Pancreas (tissue), 10 donors: ENCODE results near the gene PREPL. TPM values are rescaled to one million over a fixed set of nuclear protein-coding genes. Genes with fewer than 3 reads are reported as not detected.

Experiments
- ATAC-seq, 4 donors: fragments of 200-7000 bp; cut with Tn5 transposase; one replicate each; pipeline versions ENCODE4 v1.8.0 to v1.9.1; 2020; ENCODE audit warnings: mild to moderate bottlenecking in 4 of 4, moderate library complexity in 4 of 4
- DNase-seq, 6 donors: peaks; one replicate each; pipeline ENCODE4 v3.0.0-alpha.2; 2020
- FAIRE-seq: peaks from 2 replicates; lab custom pipeline; 2012; peaks lifted over from hg19 to GRCh38; lab: Jason Lieb, UNC
- H3K27ac ChIP-seq, 4 donors: fragments of 200-600 bp; sonication (generic); 1 replicate in 3 of 4; 2 replicates in 1 of 4; pipeline versions ENCODE4 v1.5.0 to v1.8.0; 2020
- H3K27me3 ChIP-seq, 4 donors: fragments of 200-600 bp; one replicate each; pipeline ENCODE4 v1.8.0; 2021
- H3K36me3 ChIP-seq, 3 donors: fragments of 200-600 bp; sonication (generic) in 1 of 3; one replicate each; pipeline versions ENCODE4 v1.5.0 to v1.8.0; 2020 to 2021
- H3K4me1 ChIP-seq, 3 donors: fragments of 200-600 bp; one replicate each; pipeline ENCODE4 v1.8.0; 2021
- H3K4me3 ChIP-seq, 4 donors: fragments of 200-600 bp; sonication (generic) in 2 of 4; one replicate each; pipeline versions ENCODE4 v1.5.0 to v1.8.0; 2020 to 2021
- H3K9me3 ChIP-seq, 4 donors: fragments of 200-600 bp; one replicate each; pipeline ENCODE4 v1.8.0; 2021
- WGBS, 2 donors: extraction: QIAGEN DNeasy Blood & Tissue Kit; methylation state at CpG; one replicate each; pipeline ENCODE4 v1.1.7; 2013; 5-methylcytosine and 5-hydroxymethylcytosine counted together
- intact Hi-C, 3 donors: fragments of 100-400 bp; cut with DNase I; formaldehyde crosslinking; loops; one replicate each; pipeline versions ENCODE4 v1.11.1 to v1.14.2; 2022
- polyA plus RNA-seq, 2 donors: library from polyadenylated mRNA; stranded (reverse); fragments of 200-250 nt; gene quantifications; one replicate each; pipeline ENCODE4 v1.2.3, GENCODE V29; 2013
- total RNA-seq, 6 donors: library from RNA; stranded (reverse); fragmentation: NEBNext Ultra II Directional in 4 of 6; extraction: Animal tissue kit (Norgen Biotek cat#: 25700) in 4 of 6; gene quantifications; one replicate each; pipeline versions ENCODE4 v1.2.1 to v1.2.4, GENCODE V29; 2021 to 2023
- TF ChIP-seq, protein P1 (sequence below), 4 donors: fragments of 200-600 bp; sonication (generic) in 3 of 4; IDR thresholded peaks; one replicate each; pipeline versions ENCODE4 v1.5.0 to v1.8.0; 2021; ENCODE audit warnings: antibody characterized with exemption in 4 of 4
- donor health status: healthy with polysubstance abuse.
- donor health status: DM: no; HTN: no; CAD: no; lungs with moderate emphysema.
- donor health status: DM: no; HTN: no; CAD: no.
- donor health status: control.
- donor health status: control.
- donor health status: Bipolar disorder and iron deficiency.
- donor health status: DM: yes; HTN: yes; CAD: no.
- donor health status: DM: no; HTN: no; CAD: no.
- donor health status: DM: no; HTN: no; CAD: no.
- donor health status: DM: yes; HTN: yes; CAD: no.

PREPL gene
- total and polyA plus RNA-seq, 8 donors, result 5.5 to 32.2 (median 18.5) TPM

DNA sequence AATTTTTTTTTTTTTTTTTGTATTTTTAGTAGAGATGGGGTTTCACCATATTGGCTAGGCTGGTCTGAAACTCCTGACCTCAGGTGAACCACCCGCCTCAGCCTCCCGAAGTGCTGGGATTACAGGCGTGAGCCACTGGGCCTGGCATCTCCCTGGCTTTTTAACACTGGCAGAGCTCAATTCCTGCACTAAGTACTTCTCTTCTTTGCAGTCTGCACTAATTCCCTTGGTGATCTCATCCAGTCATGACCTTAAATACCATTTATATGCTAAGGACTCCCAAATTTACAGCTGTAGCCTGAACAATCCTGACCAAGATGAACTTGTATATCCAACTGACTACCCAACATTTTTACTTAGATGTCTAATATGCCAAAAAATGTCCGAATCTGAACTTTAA is 10.2 kb downstream of the PREPL start:
- Histone ChIP-seq H3K27ac (no peak overlapping the region), H3K9me3 (no peaks in the 10 kb centered on the region), H3K36me3 (no peaks in the 10 kb centered on the region), H3K4me3 (no peak overlapping the region), H3K27me3 (no peaks in the 10 kb centered on the region), H3K4me1 (peaks cover 0 to 9% (median 9%) of the 10 kb centered on the region in 3 donors)
- TF ChIP-seq, protein P1, sequence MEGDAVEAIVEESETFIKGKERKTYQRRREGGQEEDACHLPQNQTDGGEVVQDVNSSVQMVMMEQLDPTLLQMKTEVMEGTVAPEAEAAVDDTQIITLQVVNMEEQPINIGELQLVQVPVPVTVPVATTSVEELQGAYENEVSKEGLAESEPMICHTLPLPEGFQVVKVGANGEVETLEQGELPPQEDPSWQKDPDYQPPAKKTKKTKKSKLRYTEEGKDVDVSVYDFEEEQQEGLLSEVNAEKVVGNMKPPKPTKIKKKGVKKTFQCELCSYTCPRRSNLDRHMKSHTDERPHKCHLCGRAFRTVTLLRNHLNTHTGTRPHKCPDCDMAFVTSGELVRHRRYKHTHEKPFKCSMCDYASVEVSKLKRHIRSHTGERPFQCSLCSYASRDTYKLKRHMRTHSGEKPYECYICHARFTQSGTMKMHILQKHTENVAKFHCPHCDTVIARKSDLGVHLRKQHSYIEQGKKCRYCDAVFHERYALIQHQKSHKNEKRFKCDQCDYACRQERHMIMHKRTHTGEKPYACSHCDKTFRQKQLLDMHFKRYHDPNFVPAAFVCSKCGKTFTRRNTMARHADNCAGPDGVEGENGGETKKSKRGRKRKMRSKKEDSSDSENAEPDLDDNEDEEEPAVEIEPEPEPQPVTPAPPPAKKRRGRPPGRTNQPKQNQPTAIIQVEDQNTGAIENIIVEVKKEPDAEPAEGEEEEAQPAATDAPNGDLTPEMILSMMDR (IDR thresholded peaks at IDR 0.05), result no peak
- intact Hi-C loops, result no loop called here
- 91 to 93% methylated on average over 4 of the region's 4 CpGs for WGBS, 2 donors
- FAIRE-seq (no peak), ATAC-seq (peak in 1 of 4 donors; percentile 18), DNase-seq (no peak)

DNA sequence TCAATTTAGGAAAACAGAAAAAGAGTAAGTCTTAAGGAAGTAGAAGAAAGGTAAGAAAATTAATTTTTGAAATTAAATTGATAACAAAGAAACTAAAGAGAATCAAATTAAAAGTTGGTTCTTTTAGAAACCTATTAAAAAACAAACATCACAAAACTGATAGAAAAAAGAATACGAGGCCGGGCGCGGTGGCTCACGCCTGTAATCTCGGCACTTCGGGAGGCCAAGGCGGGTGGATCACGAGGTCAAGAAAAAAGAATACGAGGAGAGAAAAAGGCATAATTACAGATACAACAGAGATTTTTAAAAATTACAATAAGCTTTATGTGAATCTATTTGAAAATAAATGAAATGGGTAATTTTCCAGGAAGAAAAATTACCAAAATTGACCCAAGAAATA is 11.8 kb downstream of the PREPL start:
- no peak for FAIRE-seq

DNA sequence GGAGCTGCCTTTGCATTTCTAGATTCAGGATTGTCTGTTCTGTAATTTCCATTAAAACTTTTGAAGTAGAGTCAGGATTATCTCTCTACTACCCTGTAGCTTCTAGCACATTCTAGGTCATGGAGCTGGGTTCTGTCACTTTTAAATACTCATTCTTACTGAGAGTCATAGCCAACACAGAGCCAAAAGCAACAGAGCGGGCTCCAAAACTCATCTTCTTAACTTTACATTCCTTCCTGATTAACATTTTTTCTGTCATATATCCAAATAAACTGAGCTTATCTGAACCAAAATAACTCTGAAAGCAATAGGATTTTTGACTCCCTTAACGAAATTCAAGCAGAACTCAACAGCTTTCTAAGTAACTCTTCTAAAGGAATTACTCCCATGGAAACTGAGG is 12.9 kb downstream of the PREPL start:
- Histone ChIP-seq H3K9me3 (no peaks in the 10 kb centered on the region), H3K27me3 (no peaks in the 10 kb centered on the region), H3K27ac (no peak overlapping the region), H3K4me3 (no peak overlapping the region), H3K36me3 (peaks cover 0 to 9% (median 0%) of the 10 kb centered on the region in 3 donors), H3K4me1 (peaks cover 0 to 9% (median 9%) of the 10 kb centered on the region in 3 donors)
- TF ChIP-seq, protein P1 (IDR thresholded peaks at IDR 0.05), result no peak
- FAIRE-seq (no peak), DNase-seq (no peak), ATAC-seq (peak in 3 of 4 donors; percentile 36 to 60 (median 37))
- intact Hi-C loops, result no loop called here
- WGBS, 2 donors, result 54 to 62% methylated on average over 2 of the region's 2 CpGs

More for the DNA sequence above, 11.8 kb downstream of the PREPL start:
- peaks cover 0 to 6% (median 0%) of the 10 kb centered on the region in 3 donors for H3K36me3 ChIP-seq
- DNase-seq, result no peak
- no peaks in the 10 kb centered on the region for H3K9me3 ChIP-seq
- no peaks in the 10 kb centered on the region for H3K27me3 ChIP-seq
- TF ChIP-seq, protein P1 (IDR thresholded peaks at IDR 0.05), result no peak
- H3K4me1 ChIP-seq, result peaks cover 0 to 9% (median 9%) of the 10 kb centered on the region in 3 donors
- intact Hi-C loops, result no loop called here
- H3K27ac ChIP-seq, result no peak overlapping the region
- no peak overlapping the region for H3K4me3 ChIP-seq
- WGBS, 2 donors, result 99% methylated on average over 10 of the region's 10 CpGs
- ATAC-seq, result no peak

DNA sequence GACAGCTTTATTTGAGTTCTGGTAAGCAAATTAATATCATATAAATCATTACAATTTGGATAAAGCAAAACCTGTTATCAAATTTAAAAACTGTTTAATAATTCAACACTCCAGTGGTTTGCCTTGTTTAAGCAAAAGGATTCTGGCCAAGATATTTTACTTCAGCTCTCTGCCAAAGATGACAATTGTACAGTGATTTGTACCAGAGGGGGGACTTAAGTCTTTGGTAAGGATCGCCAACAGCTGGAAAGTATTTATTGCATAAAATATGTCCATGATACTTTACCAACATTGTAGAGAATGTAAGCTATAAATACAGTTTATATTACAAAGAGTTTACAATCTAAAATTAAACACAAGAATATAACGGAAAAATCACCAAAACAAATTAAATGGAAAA is 13.8 kb downstream of the PREPL start:
- no peak for DNase-seq
- ATAC-seq, result peak in 1 of 4 donors; percentile 28
- FAIRE-seq, result peak; percentile 41

DNA sequence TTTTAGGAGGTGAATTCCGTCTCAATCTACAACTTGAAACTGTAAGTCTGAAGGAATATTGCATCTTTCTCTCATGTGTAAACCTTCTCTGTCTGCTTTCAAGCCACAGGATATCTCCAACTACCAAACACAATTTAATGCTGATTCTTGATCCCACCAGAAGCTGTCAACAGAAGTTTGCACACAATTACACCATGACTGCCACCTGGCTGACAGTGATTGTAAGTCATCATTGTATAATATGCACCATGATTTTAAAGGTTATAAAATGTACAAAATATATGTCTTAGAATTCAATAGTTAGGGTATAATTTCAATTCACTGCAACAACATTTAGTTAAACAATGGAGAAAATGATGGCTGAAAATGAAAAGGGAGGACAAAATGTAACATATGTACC is 18.4 kb downstream of the PREPL start:
- Histone ChIP-seq H3K27ac (no peak overlapping the region), H3K4me1 (peaks cover 0 to 18% (median 17%) of the 10 kb centered on the region in 3 donors), H3K4me3 (no peak overlapping the region), H3K27me3 (no peaks in the 10 kb centered on the region), H3K36me3 (peaks cover 0 to 31% (median 4%) of the 10 kb centered on the region in 3 donors), H3K9me3 (no peaks in the 10 kb centered on the region)
- intact Hi-C loops, result no loop called here
- DNase-seq, result peak in 1 of 6 donors; percentile 29
- FAIRE-seq, result no peak
- TF ChIP-seq, protein P1 (IDR thresholded peaks at IDR 0.05), result peak in 2 of 4 donors; percentile 6 to 32
- ATAC-seq, result peak; percentile 67 to 80 (median 75)
- 61 to 64% methylated on average over 1 of the region's 1 CpG for WGBS, 2 donors

More for the DNA sequence above, 13.8 kb downstream of the PREPL start:
- Histone ChIP-seq H3K4me3 (no peak overlapping the region), H3K27me3 (no peaks in the 10 kb centered on the region), H3K9me3 (no peaks in the 10 kb centered on the region), H3K4me1 (peaks cover 0 to 9% (median 9%) of the 10 kb centered on the region in 3 donors), H3K36me3 (peaks cover 0 to 9% (median 0%) of the 10 kb centered on the region in 3 donors), H3K27ac (no peak overlapping the region)
- TF ChIP-seq, protein P1 (IDR thresholded peaks at IDR 0.05), result no peak
- WGBS, 2 donors, result 32 to 48% methylated on average over 2 of the region's 2 CpGs
- intact Hi-C loops, result no loop called here
